LHCN-M2 (cell line): ENCODE measurements around the gene AXIN1. TPM values are rescaled to one million over a fixed set of nuclear protein-coding genes. Genes with fewer than 3 reads are reported as not detected.
A peak's percentile ranks its signal among the peaks of the same experiment; 100 is the strongest.

Experiments used
- DNase-seq: peaks from one replicate; pipeline ENCODE4 v3.0.0-alpha.2; 2012; ENCODE audit warnings: low read depth
- total RNA-seq: library from RNA; depleted of rRNA; stranded (reverse); fragments of >200 nt; gene quantifications from 2 replicates; pipeline ENCODE4 v1.2.3, GENCODE V29; 2014; rRNA removed

Gene AXIN1
- total RNA-seq, 1 experiment from 2014 or later = 21.6 TPM

DNA sequence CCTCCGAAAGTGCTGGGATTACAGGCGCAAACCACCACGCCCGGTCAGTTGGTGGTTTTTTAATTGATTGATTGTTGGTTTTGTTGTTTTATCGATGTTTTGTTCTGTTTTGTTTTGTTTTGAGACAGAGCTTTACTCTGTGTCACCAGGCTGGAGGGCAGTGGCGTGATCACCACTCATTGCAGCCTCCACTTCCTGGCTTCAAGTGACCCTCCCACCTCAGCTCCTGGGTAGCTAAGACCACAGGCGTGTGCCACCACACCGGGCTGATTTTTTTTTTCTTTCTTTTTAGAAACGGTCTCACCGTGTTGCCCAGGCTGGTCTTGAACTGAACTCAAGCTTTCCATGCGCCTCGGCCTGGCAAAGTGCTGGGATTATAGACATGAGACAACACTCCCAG is 105.5 kb downstream of the AXIN1 start:
- no peak for DNase-seq

DNA sequence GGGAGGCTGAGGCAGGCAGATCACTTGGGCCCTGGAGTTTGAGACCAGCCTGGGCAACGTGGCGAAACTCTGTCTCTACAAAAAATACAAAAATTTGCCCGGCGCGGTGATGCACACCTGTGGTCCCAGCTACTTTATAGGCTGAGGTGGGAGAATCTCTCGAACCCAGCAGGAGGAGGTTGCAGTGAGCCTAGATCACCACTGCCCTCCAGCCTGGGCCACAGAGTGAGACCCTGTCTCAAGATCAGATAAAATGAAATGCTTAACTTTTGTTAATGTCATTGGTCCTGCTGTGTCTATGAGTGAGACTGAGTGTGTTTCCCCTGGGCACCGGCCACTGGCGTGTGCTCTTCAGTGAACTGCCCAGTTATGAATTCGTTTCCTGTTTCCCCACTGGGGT is 107.4 kb downstream of the AXIN1 start:
- no peak for DNase-seq

DNA sequence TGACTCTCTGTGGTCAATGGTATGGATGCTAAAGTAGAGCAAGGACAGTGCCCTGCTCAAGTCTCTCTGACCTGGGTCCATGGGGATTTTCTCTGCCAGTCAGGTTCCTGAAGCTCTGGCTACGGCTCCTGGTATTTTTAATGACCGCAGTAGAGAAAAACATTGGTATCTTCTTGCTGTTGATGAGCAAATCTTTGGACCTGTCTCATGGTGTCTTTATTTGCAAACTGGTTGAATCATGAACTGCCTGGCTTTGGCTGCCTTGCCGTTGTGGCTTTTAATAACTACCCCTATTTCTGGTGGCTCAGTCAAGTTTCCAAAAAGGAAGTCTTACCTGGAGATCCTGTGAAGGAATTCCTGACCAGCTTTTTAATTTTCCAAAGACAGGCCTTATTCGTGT is 109.2 kb downstream of the AXIN1 start:
- DNase-seq = no peak

DNA sequence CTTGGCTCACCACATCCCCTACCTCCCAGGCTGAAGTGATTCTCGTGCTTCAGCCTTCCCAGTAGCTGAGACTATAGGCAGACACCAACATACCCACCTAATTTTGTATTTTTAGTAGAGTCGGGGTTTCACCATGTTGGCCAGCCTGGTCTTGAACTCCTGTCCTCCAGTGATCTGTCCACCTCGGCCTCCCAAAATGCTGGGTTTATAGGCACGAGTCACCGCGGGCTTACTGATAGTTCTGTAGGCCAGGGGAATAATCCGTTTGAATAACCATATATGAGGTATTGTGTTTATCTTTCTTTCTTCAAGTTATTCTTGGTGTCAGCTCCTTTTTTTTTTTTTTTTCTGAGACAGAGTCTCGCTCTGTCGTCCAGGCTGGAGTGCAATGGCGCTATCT is 110.2 kb downstream of the AXIN1 start:
- no peak for DNase-seq

DNA sequence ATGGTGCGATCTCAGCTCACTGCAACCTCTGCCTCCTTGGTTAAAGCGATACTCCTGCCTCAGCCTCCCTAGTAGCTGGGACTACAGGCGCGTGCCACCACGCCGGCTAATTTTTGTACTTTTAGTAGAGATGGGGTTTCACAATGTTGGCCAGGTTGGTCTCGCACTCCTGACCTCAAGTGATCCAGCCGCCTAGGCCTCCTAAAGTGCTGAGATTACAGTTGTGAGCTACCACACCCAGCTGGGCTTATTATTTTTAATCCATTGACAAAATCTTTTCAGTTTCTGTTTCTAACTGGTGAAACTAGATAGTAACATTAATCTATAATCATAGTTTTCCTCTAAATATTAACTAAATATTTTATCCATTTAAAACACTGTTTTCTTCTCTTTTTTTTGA is 112.0 kb downstream of the AXIN1 start:
- no peak for DNase-seq

DNA sequence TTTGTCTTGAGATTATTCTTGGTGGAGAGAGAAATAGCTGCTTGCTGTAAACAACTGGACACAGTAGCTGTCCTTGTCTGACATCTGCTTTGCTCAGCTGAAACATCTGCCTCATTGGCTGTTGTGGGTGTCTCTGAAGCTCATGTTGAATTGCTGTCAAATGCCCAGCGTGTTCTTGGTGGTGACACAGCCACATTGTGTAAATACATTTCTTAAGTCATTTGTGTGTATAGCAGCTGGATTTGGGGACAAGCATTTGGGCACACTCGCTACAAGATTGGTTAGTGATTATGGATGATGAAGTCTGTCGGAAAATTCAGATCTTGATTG is 112.6 kb downstream of the AXIN1 start:
- DNase-seq = peak; percentile 15

Other genes starting within 250 kb of the AXIN1 start
- 11.5 and 21.8 TPM in 2 replicates for gene NPRL3, start 214.1 kb downstream of the AXIN1 start, total RNA-seq
- not detected in 2 replicates for gene HBZ, start 200.1 kb downstream of the AXIN1 start, total RNA-seq
- gene HBM, start 186.7 kb downstream of the AXIN1 start, total RNA-seq = not detected in 2 replicates
- gene HBA2, start 179.8 kb downstream of the AXIN1 start, total RNA-seq = 0.77 TPM in 1 of 2 replicates, not detected in the other
- not detected in 2 replicates for gene HBA1, start 176.0 kb downstream of the AXIN1 start, total RNA-seq
- gene HBQ1, start 172.3 kb downstream of the AXIN1 start, total RNA-seq = 1.5 TPM in 1 of 2 replicates, not detected in the other
- 51.2 and 56.2 TPM in 2 replicates for gene LUC7L, start 123.3 kb downstream of the AXIN1 start, total RNA-seq
- 107 and 132 TPM in 2 replicates for gene FAM234A, start 117.9 kb downstream of the AXIN1 start, total RNA-seq
- gene RGS11, start 76.8 kb downstream of the AXIN1 start, total RNA-seq = 0.96 and 1.1 TPM in 2 replicates
- gene ARHGDIG, start 72.1 kb downstream of the AXIN1 start, total RNA-seq = not detected in 2 replicates
- 0.29 and 1.2 TPM in 2 replicates for gene PDIA2, start 69.6 kb downstream of the AXIN1 start, total RNA-seq
- 135 and 156 TPM in 2 replicates for gene MRPL28, start 17.8 kb upstream of the AXIN1 start, total RNA-seq
- gene PGAP6, start 29.3 kb upstream of the AXIN1 start, total RNA-seq = 72.4 and 90.2 TPM in 2 replicates
- gene NME4, start 44.5 kb upstream of the AXIN1 start, total RNA-seq = 142 and 186 TPM in 2 replicates
- gene DECR2, start 49.2 kb upstream of the AXIN1 start, total RNA-seq = 18.8 and 22.6 TPM in 2 replicates
- gene RAB11FIP3, start 72.9 kb upstream of the AXIN1 start, total RNA-seq = 44.1 and 61.6 TPM in 2 replicates
- 66.5 and 71.1 TPM in 2 replicates for gene CAPN15, start 175.0 kb upstream of the AXIN1 start, total RNA-seq
- 0.06 TPM in 1 of 2 replicates, not detected in the other for gene PRR35, start 207.7 kb upstream of the AXIN1 start, total RNA-seq
- gene NHLRC4, start 214.3 kb upstream of the AXIN1 start, total RNA-seq = 0.11 TPM in 1 of 2 replicates, not detected in the other
- gene PIGQ, start 217.2 kb upstream of the AXIN1 start, total RNA-seq = 46.7 and 51.4 TPM in 2 replicates
- 11.9 and 13.3 TPM in 2 replicates for gene RAB40C, start 237.3 kb upstream of the AXIN1 start, total RNA-seq